AG04450 (cell line): ENCODE measurements around the gene CORO2B. TPM values are rescaled to one million over a fixed set of nuclear protein-coding genes. Genes with fewer than 3 reads are reported as not detected.

Experiments used
- CTCF ChIA-PET: fragments of 300-600, 350-600 bp; formaldehyde crosslinking; extraction: SDS; loops from one replicate; lab custom pipeline; 2022; ENCODE audit warnings: antibody characterized with exemption, inconsistent platforms; lab: Charles Lee
- POLR2A ChIA-PET: fragments of 350-600 bp; formaldehyde crosslinking; extraction: SDS; loops from one replicate; lab custom pipeline; 2021; ENCODE audit warnings: antibody characterized with exemption, inconsistent platforms; lab: Yijun Ruan, JAX
- DNase-seq: peaks from one replicate; pipeline ENCODE4 v3.0.0-alpha.2; 2011; ENCODE audit warnings: low read depth, low spot score
- H3K27ac ChIP-seq: one replicate; pipeline ENCODE4 v1.5.1; 2012; ENCODE audit warnings: low read depth, low read length, control low read depth
- H3K27me3 ChIP-seq: one replicate; pipeline ENCODE4 v1.6.0; 2012; ENCODE audit warnings: low read length; ENCODE audit not compliant: control insufficient read depth, insufficient read depth
- H3K4me3 ChIP-seq: 2 replicates; pipeline ENCODE4 v1.5.1; 2011; ENCODE audit warnings: mild to moderate bottlenecking, low read depth, low read length, control low read depth
- H3K9me3 ChIP-seq: 2 replicates; pipeline ENCODE4 v1.5.1; 2012; ENCODE audit warnings: low read length; ENCODE audit not compliant: control insufficient read depth, insufficient read depth
- polyA plus RNA-seq: library from polyadenylated mRNA; depleted of rRNA; stranded (reverse); fragments of >200 nt; gene quantifications from 2 replicates; pipeline ENCODE4 v1.2.3, GENCODE V29; 2011
- TF ChIP-seq, protein P1 (sequence below): IDR thresholded peaks from 2 replicates; pipeline ENCODE4 v1.5.1; 2011; ENCODE audit warnings: low read depth, low read length, control low read depth, inconsistent platforms

The CORO2B gene
- polyA plus RNA-seq, 1 experiment = 16.1 TPM

DNA sequence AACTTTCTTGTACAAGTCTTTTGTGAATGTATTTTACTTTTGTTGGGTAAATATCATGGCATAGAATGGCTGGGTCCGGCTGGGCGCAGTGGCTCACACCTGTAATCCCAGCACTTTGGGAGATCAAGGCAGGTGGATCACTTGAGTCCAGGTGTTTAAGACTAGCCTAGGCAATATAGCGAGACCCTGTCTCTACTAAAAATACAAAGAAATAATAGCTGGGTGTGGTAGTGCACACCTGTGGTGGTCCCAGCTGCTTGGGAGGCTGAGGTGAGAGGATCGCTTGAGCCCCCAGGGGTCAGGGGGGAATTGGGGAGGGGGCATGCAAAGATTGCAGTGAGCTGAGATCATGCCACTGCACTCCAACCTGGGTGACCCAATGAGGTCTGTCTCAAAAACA, 189.0 kb downstream of the CORO2B start:
- ChIA-PET POLR2A (no interaction called here), CTCF (interaction anchor here (1.4 to 1.9 kb wide), 2 partner anchors 94 to 108 kb away, joined by 3 to 6 read pairs; no protein-coding TSS in a partner anchor)
- no peak overlapping the region for H3K27ac ChIP-seq
- no peaks in the 10 kb centered on the region for H3K9me3 ChIP-seq
- peaks cover 10% of the 10 kb centered on the region for H3K27me3 ChIP-seq
- no peak for DNase-seq
- H3K4me3 ChIP-seq = no peak overlapping the region
- TF ChIP-seq, protein P1, sequence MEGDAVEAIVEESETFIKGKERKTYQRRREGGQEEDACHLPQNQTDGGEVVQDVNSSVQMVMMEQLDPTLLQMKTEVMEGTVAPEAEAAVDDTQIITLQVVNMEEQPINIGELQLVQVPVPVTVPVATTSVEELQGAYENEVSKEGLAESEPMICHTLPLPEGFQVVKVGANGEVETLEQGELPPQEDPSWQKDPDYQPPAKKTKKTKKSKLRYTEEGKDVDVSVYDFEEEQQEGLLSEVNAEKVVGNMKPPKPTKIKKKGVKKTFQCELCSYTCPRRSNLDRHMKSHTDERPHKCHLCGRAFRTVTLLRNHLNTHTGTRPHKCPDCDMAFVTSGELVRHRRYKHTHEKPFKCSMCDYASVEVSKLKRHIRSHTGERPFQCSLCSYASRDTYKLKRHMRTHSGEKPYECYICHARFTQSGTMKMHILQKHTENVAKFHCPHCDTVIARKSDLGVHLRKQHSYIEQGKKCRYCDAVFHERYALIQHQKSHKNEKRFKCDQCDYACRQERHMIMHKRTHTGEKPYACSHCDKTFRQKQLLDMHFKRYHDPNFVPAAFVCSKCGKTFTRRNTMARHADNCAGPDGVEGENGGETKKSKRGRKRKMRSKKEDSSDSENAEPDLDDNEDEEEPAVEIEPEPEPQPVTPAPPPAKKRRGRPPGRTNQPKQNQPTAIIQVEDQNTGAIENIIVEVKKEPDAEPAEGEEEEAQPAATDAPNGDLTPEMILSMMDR = no peak

DNA sequence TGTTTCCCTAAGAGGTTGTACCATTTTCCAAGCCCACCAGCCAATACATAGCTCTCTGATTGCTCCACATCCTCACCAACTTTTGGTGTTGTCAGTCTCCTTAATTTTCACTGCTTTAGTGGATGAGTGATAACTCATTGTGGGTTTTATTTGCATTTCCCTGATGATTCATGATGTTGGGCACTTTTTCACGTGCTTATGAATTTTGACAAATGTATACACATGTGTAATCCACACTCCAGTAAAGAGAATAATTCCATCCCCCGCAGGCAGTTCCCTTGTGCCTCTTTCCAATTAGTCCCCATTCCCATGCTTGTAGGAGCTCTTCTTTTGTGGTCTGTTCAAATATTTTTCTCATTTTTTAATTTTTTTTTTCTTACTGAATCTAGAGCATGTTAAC, 189.5 kb downstream of the CORO2B start:
- H3K27ac ChIP-seq = no peak overlapping the region
- no peak for DNase-seq
- CTCF ChIA-PET = interaction anchor here (1.4 to 1.9 kb wide), 2 partner anchors 94 to 107 kb away, joined by 3 to 6 read pairs; no protein-coding TSS in a partner anchor
- H3K9me3 ChIP-seq = no peaks in the 10 kb centered on the region
- H3K27me3 ChIP-seq = peaks cover 7% of the 10 kb centered on the region
- POLR2A ChIA-PET = no interaction called here
- TF ChIP-seq, protein P1 = no peak
- H3K4me3 ChIP-seq = no peak overlapping the region

DNA sequence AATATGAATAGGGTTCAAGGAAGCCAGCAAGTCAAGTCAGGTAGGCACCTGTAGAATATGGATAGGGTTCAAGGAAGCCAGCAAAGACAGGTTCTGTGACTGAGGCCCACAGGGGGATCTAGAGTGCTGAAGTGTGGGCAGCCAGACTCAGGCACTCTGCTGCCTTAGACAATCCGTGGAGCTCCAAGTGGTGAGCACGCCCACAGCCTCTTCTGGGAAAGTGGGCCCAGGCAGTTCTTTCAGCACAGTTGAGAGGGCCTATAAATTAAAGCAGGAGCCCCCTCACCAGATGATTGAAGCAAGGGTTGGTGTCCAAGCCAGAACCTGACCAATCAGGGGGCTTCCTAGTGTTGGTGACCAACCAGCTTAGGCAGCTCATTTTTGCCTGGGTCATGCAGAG, 190.9 kb downstream of the CORO2B start:
- H3K4me3 ChIP-seq = no peak overlapping the region
- H3K27ac ChIP-seq = no peak overlapping the region
- DNase-seq = no peak
- ChIA-PET CTCF (interaction anchor here (1.9 kb wide), 1 partner anchor 106 kb away, joined by 6 read pairs; no protein-coding TSS in a partner anchor), POLR2A (no interaction called here)
- peaks cover 5% of the 10 kb centered on the region for H3K27me3 ChIP-seq
- peaks cover 4% of the 10 kb centered on the region; the same call in 1 of the 2 replicates for H3K9me3 ChIP-seq
- TF ChIP-seq, protein P1 = no peak

DNA sequence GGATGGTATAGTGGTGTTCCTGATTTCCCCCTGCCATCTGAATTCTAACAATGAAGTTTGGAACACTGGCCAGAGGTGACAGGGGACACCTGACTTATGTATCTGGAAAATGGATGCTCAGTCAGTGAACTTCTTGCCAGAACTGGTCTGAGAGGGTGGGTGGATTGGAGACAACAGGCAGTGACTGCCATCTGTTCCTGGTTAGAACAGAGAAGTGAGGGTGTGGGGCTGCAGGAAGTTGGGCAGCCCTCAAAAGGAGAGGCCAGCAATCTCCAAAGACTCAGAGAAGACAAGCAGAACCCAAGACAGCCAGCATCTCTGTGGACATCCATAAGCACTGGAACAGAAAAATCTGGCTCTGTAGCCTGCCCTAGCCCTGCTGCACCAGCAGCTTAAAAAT, 191.4 kb downstream of the CORO2B start:
- Histone ChIP-seq H3K9me3 (peaks cover 4% of the 10 kb centered on the region; the same call in 1 of the 2 replicates), H3K27me3 (peaks cover 5% of the 10 kb centered on the region), H3K4me3 (no peak overlapping the region), H3K27ac (no peak overlapping the region)
- ChIA-PET CTCF (no interaction called here), POLR2A (no interaction called here)
- no peak for DNase-seq
- TF ChIP-seq, protein P1 = no peak

DNA sequence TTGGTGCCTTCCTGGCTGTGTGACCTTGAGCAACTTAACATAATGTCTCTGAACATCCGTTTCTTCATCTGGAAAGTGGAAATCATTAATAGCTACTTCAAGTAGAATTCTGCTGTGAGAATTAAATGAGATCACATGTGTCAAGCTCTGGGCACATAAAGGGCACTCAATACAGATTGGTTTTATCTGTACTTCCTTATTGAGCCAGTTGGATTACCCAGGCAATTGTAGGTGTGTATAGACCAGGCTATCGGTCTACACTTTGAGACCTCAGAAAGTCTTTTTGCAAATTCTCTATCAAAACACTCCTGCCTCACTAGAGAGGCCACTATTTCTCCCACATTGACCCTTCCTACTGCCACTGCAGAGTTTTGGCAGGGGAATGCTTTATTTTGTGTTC, 194.2 kb downstream of the CORO2B start:
- DNase-seq = no peak
- TF ChIP-seq, protein P1 = no peak
- Histone ChIP-seq H3K27me3 (peaks cover 5% of the 10 kb centered on the region), H3K27ac (no peak overlapping the region), H3K9me3 (peaks cover 4% of the 10 kb centered on the region; the same call in 1 of the 2 replicates), H3K4me3 (no peak overlapping the region)
- CTCF ChIA-PET = interaction anchor here (0.6 kb wide), 1 partner anchor 40 kb away, joined by 7 read pairs; no protein-coding TSS in a partner anchor
- POLR2A ChIA-PET = no interaction called here
